Central memory CD8-positive, alpha-beta T cell (primary cell): ENCODE results near the gene MDFIC2.

Experiments used
- ATAC-seq: fragments of 150-1000 bp; cut with Tn5 transposase; replicated peaks from 2 replicates; pipeline ENCODE4 v1.10.0; 2022; ENCODE audit warnings: mild to moderate bottlenecking, moderate FRiP score, moderate number of reproducible peaks; ENCODE audit not compliant: poor library complexity, severe bottlenecking; ENCODE audit errors: extremely low read depth
- DNase-seq, 2 donors: peaks; one replicate each; pipeline ENCODE4 v3.0.0; 2021; ENCODE audit warnings: low spot score in 2 of 2
- H3K27ac Mint-ChIP-seq: one replicate; pipeline ENCODE4 v1.8.0; 2022; ENCODE audit warnings: low read depth, mild to moderate bottlenecking, moderate library complexity, mixed read lengths
- H3K27me3 Mint-ChIP-seq: one replicate; pipeline ENCODE4 v1.8.0; 2022; ENCODE audit warnings: mixed read lengths
- H3K36me3 Mint-ChIP-seq: one replicate; pipeline ENCODE4 v1.8.0; 2022; ENCODE audit warnings: mild to moderate bottlenecking, moderate library complexity, mixed read lengths; ENCODE audit not compliant: insufficient read depth
- H3K4me1 Mint-ChIP-seq: one replicate; pipeline ENCODE4 v1.8.0; 2022; ENCODE audit warnings: mixed read lengths
- H3K4me3 Mint-ChIP-seq: one replicate; pipeline ENCODE4 v1.8.0; 2022; ENCODE audit warnings: mild to moderate bottlenecking, moderate library complexity, mixed read lengths
- H3K9me3 Mint-ChIP-seq: one replicate; pipeline ENCODE4 v1.8.0; 2022; ENCODE audit warnings: mixed read lengths

MDFIC2 gene

DNA sequence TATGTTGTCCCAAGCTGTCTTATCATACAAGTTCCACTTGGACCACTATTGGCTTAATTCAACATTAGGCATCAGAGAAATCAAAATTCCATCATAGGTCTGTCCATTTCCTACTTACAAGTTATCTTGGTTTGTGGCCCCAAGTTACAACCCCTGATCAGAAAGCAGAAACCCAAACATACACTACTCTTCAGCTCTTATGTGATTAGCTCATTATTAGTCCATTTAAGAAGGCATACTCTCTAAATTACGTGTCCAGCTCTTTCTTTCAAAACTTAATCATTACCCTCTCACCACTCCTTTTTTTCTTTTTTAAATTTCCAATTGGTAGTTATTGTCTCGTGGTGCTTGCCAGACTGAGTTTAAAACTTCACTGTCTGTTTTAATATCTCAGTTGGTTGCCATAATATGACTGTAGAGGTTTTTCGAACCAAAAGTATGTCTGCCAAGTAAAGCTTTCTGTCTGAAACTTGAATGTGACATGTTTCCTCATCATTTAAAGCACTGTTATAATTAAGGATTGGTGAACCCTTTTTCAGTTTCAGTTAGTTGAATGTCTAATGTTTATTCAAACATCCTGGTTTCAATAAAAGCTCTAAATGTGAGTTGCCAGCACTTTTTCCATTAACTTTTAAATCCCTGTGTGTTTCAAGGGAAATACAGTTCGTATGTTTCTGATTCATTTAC is 162.6 kb downstream of the MDFIC2 start:
- Mint-ChIP-seq H3K27ac (no peak overlapping the region), H3K4me1 (no peaks in the 10 kb centered on the region), H3K9me3 (peaks cover 10% of the 10 kb centered on the region), H3K27me3 (no peaks in the 10 kb centered on the region), H3K4me3 (no peak overlapping the region), H3K36me3 (no peaks in the 10 kb centered on the region)
- ATAC-seq (no peak), DNase-seq (no peak)
